Measurements from ENCODE around the gene SLC29A1. TPM values are rescaled to one million over a fixed set of nuclear protein-coding genes. Genes with fewer than 3 reads are reported as not detected.
A peak's percentile ranks its signal among the peaks of the same experiment; 100 is the strongest.

The SLC29A1 gene
- total and polyA plus RNA-seq, 9 of the 15 experiments (the other 6 are each of a cell fraction or from before 2014, with no cell fraction given): 18.9 to 170 (median 57.7) TPM

DNA sequence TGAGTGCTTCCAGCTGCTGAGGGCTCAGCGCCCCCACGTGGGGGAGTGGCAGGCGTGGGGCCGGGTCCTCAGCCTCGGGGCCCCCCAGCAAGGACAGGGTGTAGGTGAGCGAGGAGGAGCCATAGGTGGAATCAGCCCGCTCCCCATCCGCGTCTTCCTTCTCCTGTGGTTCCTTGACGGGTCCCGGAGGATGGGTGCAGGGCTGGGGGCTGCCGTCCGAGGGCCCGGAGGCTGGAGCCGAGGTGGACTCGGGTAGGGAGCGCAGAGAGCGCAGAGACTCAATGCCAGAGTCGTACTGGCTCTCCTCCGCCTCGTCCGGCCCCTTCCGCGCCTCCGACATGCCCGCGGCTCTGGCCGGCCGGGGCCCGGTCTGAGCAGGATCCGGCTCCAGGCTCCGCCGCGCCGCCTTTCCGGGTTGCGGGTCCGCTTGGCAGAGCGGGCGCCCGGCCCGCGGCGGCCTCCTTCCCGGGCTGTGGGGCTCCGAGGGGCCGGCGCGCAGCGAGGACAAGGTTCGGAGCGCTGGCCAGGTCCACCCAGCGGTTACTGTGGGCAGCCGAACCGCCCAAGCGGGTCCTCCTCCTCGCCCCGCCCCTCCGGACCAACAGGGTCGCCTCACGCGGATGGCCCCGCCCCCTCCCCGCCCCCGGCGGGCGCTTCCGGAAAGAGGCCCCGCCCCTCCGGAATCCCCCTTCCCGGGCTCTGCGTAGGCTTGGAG is 41.8 kb downstream of the SLC29A1 start, which contains the start of gene NFKBIE (continued):
- TF ChIP-seq, protein P1, sequence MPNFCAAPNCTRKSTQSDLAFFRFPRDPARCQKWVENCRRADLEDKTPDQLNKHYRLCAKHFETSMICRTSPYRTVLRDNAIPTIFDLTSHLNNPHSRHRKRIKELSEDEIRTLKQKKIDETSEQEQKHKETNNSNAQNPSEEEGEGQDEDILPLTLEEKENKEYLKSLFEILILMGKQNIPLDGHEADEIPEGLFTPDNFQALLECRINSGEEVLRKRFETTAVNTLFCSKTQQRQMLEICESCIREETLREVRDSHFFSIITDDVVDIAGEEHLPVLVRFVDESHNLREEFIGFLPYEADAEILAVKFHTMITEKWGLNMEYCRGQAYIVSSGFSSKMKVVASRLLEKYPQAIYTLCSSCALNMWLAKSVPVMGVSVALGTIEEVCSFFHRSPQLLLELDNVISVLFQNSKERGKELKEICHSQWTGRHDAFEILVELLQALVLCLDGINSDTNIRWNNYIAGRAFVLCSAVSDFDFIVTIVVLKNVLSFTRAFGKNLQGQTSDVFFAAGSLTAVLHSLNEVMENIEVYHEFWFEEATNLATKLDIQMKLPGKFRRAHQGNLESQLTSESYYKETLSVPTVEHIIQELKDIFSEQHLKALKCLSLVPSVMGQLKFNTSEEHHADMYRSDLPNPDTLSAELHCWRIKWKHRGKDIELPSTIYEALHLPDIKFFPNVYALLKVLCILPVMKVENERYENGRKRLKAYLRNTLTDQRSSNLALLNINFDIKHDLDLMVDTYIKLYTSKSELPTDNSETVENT (CRISPR knock-in tag; IDR thresholded peaks at IDR 0.05): peak; percentile 71; the same call in 1 of the 2 replicates
- TF ChIP-seq ZNF586 (CRISPR knock-in tag; conservative IDR thresholded peaks at IDR 0.05) (no peak), ATF1 (CRISPR knock-in tag; IDR thresholded peaks at IDR 0.05) (no peak), ATF1 (tag; IDR thresholded peaks at IDR 0.05) (0 out of 2 replicates have a peak, but pooled peaks have one; percentile 25), TBP (optimal IDR thresholded peaks at IDR 0.05; ENCODE audit: low read depth, low read length) (peak; percentile 43), PHF8 (IDR thresholded peaks at IDR 0.05; ENCODE audit: borderline replicate concordance, low read length) (peak; percentile 74; the same call in 1 of the 2 replicates), ZNF766 (CRISPR knock-in tag; conservative IDR thresholded peaks at IDR 0.05) (peak; percentile 44; the same call in 1 of the 2 replicates), SMARCC2 (IDR thresholded peaks at IDR 0.05; ENCODE audit: low read depth) (no peak), ZNF830 (CRISPR knock-in tag; IDR thresholded peaks at IDR 0.05) (no peak), TAF1 (IDR thresholded peaks at IDR 0.05; ENCODE audit: control insufficient read depth, extremely low read depth, insufficient read depth, low read length, severe bottlenecking) (peak; percentile 74)
- TF ChIP-seq, protein P2, sequence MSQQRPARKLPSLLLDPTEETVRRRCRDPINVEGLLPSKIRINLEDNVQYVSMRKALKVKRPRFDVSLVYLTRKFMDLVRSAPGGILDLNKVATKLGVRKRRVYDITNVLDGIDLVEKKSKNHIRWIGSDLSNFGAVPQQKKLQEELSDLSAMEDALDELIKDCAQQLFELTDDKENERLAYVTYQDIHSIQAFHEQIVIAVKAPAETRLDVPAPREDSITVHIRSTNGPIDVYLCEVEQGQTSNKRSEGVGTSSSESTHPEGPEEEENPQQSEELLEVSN (IDR thresholded peaks at IDR 0.05; ENCODE audit: borderline replicate concordance in 1 of 2, extremely low read depth in 1 of 2, insufficient read depth in 1 of 2, insufficient read length in 1 of 2, low read depth in 1 of 2, low read length in 1 of 2, poor library complexity in 1 of 2, severe bottlenecking in 1 of 2): peak; percentile 11 to 42
- TF ChIP-seq, protein P3, sequence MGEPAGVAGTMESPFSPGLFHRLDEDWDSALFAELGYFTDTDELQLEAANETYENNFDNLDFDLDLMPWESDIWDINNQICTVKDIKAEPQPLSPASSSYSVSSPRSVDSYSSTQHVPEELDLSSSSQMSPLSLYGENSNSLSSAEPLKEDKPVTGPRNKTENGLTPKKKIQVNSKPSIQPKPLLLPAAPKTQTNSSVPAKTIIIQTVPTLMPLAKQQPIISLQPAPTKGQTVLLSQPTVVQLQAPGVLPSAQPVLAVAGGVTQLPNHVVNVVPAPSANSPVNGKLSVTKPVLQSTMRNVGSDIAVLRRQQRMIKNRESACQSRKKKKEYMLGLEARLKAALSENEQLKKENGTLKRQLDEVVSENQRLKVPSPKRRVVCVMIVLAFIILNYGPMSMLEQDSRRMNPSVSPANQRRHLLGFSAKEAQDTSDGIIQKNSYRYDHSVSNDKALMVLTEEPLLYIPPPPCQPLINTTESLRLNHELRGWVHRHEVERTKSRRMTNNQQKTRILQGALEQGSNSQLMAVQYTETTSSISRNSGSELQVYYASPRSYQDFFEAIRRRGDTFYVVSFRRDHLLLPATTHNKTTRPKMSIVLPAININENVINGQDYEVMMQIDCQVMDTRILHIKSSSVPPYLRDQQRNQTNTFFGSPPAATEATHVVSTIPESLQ (CRISPR knock-in tag; IDR thresholded peaks at IDR 0.05): no peak
- TF ChIP-seq, protein P4, sequence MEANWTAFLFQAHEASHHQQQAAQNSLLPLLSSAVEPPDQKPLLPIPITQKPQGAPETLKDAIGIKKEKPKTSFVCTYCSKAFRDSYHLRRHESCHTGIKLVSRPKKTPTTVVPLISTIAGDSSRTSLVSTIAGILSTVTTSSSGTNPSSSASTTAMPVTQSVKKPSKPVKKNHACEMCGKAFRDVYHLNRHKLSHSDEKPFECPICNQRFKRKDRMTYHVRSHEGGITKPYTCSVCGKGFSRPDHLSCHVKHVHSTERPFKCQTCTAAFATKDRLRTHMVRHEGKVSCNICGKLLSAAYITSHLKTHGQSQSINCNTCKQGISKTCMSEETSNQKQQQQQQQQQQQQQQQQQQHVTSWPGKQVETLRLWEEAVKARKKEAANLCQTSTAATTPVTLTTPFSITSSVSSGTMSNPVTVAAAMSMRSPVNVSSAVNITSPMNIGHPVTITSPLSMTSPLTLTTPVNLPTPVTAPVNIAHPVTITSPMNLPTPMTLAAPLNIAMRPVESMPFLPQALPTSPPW (CRISPR knock-in tag; IDR thresholded peaks at IDR 0.05): peak; percentile 85
- TF ChIP-seq, protein P5, sequence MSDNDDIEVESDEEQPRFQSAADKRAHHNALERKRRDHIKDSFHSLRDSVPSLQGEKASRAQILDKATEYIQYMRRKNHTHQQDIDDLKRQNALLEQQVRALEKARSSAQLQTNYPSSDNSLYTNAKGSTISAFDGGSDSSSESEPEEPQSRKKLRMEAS (CRISPR knock-in tag; IDR thresholded peaks at IDR 0.05): peak; percentile 58; the same call in 1 of the 2 replicates
- TF ChIP-seq, protein P6, sequence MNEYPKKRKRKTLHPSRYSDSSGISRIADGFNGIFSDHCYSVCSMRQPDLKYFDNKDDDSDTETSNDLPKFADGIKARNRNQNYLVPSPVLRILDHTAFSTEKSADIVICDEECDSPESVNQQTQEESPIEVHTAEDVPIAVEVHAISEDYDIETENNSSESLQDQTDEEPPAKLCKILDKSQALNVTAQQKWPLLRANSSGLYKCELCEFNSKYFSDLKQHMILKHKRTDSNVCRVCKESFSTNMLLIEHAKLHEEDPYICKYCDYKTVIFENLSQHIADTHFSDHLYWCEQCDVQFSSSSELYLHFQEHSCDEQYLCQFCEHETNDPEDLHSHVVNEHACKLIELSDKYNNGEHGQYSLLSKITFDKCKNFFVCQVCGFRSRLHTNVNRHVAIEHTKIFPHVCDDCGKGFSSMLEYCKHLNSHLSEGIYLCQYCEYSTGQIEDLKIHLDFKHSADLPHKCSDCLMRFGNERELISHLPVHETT (CRISPR knock-in tag; conservative IDR thresholded peaks at IDR 0.05 in 1 of 2, IDR thresholded peaks at IDR 0.05 in 1 of 2): 0 out of 4 replicates have a peak, but pooled peaks of 1 of the 2 experiments have one; percentile 2
